ENCODE data around the gene SPPL3.

GRCh38 chr12:120814903-120815429 lies 89.2 kb downstream of the SPPL3 start:
- TF ChIP-seq POLR2A (IDR thresholded peaks at IDR 0.05; ENCODE audit: low read length) (no peak), GATA1 (IDR thresholded peaks at IDR 0.05; ENCODE audit: low read depth, low read length) (no peak)

Data from erythroblast (primary cell).